Activated CD4-positive, alpha-beta T cell treated with anti-CD3 and anti-CD28 coated beads, Interleukin-2, amount 50 U/mL, for 16 hours (primary cell): ENCODE results near the gene DMD.

Experiments used
- DNase-seq: peaks from one replicate; pipeline ENCODE4 v3.0.0-alpha.2; 2020

Gene DMD

GRCh38 chrX:31319586-31319985 lies 1891.8 kb downstream of the DMD start:
- DNase-seq, result no peak

- no peak for DNase-seq
Observed at GRCh38 chrX:31318866-31319265, 1892.5 kb downstream of the DMD start.

GRCh38 chrX:31316340-31316991 lies 1894.9 kb downstream of the DMD start:
- peak; percentile 5 for DNase-seq

- no peak for DNase-seq
Observed at GRCh38 chrX:31314921-31315320, 1896.4 kb downstream of the DMD start.

GRCh38 chrX:31307952-31308351 lies 1903.4 kb downstream of the DMD start:
- no peak for DNase-seq

- no peak for DNase-seq
Observed at GRCh38 chrX:31302573-31303075, 1908.7 kb downstream of the DMD start.

GRCh38 chrX:31301941-31302340 lies 1909.4 kb downstream of the DMD start:
- DNase-seq, result no peak

- no peak for DNase-seq
Observed at GRCh38 chrX:31301203-31301602, 1910.1 kb downstream of the DMD start.

GRCh38 chrX:31298916-31299315 lies 1912.4 kb downstream of the DMD start:
- DNase-seq, result no peak

- DNase-seq, result no peak
Observed at GRCh38 chrX:31297881-31298280, 1913.5 kb downstream of the DMD start.

GRCh38 chrX:31294475-31294874 lies 1916.9 kb downstream of the DMD start:
- no peak for DNase-seq

GRCh38 chrX:31293409-31293808 lies 1917.9 kb downstream of the DMD start:
- no peak for DNase-seq

- no peak for DNase-seq
Observed at GRCh38 chrX:31291131-31291530, 1920.2 kb downstream of the DMD start.

GRCh38 chrX:31287861-31288260 lies 1923.5 kb downstream of the DMD start:
- DNase-seq, result no peak

GRCh38 chrX:31280580-31280979 lies 1930.8 kb downstream of the DMD start:
- DNase-seq, result no peak

- DNase-seq, result no peak
Observed at GRCh38 chrX:31279359-31279758, 1932.0 kb downstream of the DMD start.

- no peak for DNase-seq
Observed at GRCh38 chrX:31272472-31272775, 1938.9 kb downstream of the DMD start.

- DNase-seq, result no peak
Observed at GRCh38 chrX:31271615-31272471, 1939.5 kb downstream of the DMD start.

- no peak for DNase-seq
Observed at GRCh38 chrX:31269914-31270313, 1941.4 kb downstream of the DMD start.

- no peak for DNase-seq
Observed at GRCh38 chrX:31268359-31268758, 1943.0 kb downstream of the DMD start.

- DNase-seq, result peak; percentile 49
Observed at GRCh38 chrX:31266203-31267076, 1944.9 kb downstream of the DMD start.

- DNase-seq, result no peak
Observed at GRCh38 chrX:31265383-31265782, 1946.0 kb downstream of the DMD start.

- no peak for DNase-seq
Observed at GRCh38 chrX:31260351-31260750, 1951.0 kb downstream of the DMD start.
